Epithelial cell of proximal tubule (primary cell): ENCODE results near the gene GPR173. TPM values are rescaled to one million over a fixed set of nuclear protein-coding genes. Genes with fewer than 3 reads are reported as not detected.

Experiments
- DNase-seq: peaks from one replicate; pipeline ENCODE4 v3.0.0-alpha.2; 2011; ENCODE audit warnings: low read depth
- H3K4me3 ChIP-seq: 2 replicates; pipeline ENCODE4 v1.5.1; 2011; ENCODE audit warnings: low read depth, mild to moderate bottlenecking, low read length
- CTCF ChIP-seq: conservative IDR thresholded peaks from 2 replicates; pipeline ENCODE4 v1.5.1; 2012; ENCODE audit warnings: low read depth, mild to moderate bottlenecking, low read length
- total RNA-seq: library from RNA; depleted of rRNA; stranded (reverse); fragments of >200 nt; gene quantifications from 2 replicates; pipeline ENCODE4 v1.2.3, GENCODE V29; 2015

The GPR173 gene
- total RNA-seq, 1 donor from 2014 or later: 2.2 TPM

DNA sequence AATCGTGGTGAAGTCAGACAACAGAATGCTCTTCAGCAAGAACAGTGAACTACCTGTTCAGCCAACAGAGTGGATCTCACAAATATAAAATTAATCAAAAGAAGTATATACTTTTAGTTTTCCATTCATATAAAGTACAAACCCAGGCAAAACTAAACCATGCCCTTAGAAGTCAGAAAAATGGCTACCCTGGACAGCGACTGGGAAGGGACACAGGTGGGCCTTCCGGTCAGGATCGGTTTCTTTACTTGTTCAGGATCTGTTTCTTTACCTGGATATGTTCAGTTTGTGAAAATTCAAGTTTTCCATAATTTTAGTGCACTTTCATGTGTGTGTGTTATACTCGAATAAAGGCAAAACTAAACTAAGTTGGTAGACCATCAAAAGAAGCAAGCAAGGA is 12.4 kb upstream of the GPR173 start:
- no peak overlapping the region for H3K4me3 ChIP-seq
- no peak for DNase-seq
- no peak for TF ChIP-seq CTCF

DNA sequence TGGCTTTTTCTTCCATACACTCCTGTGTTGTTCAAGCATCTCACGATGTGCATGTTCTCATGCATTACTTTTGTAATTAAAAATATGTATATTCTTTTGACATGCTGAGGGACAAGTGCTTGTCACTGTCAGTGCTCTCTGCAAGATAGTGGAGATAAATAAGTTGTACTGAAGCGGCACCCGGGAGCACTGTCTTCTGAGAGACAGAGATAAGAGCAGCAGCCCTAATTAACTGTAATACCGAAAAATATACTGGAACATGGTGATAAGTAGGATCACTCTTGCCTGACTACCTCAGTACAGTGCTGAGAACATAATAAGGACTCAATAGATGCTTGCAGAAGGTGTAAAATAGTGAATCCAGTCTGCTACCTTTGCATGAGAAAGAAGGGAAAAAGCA is 9.4 kb upstream of the GPR173 start:
- DNase-seq: no peak
- H3K4me3 ChIP-seq: no peak overlapping the region
- TF ChIP-seq CTCF: no peak

GRCh38 chrX:53044995-53045394 is 3.6 kb upstream of the GPR173 start:
- no peak for TF ChIP-seq CTCF
- DNase-seq: no peak
- H3K4me3 ChIP-seq: no peak overlapping the region

GRCh38 chrX:53047228-53047627 is 1.4 kb upstream of the GPR173 start:
- TF ChIP-seq CTCF: peak; percentile 36
- DNase-seq: no peak
- H3K4me3 ChIP-seq: no peak overlapping the region

- peak overlapping the region; percentile 31 for H3K4me3 ChIP-seq
- TF ChIP-seq CTCF: no peak
- no peak for DNase-seq
Measured at GRCh38 chrX:53049127-53049517, 533 bp downstream of the GPR173 start.

DNA sequence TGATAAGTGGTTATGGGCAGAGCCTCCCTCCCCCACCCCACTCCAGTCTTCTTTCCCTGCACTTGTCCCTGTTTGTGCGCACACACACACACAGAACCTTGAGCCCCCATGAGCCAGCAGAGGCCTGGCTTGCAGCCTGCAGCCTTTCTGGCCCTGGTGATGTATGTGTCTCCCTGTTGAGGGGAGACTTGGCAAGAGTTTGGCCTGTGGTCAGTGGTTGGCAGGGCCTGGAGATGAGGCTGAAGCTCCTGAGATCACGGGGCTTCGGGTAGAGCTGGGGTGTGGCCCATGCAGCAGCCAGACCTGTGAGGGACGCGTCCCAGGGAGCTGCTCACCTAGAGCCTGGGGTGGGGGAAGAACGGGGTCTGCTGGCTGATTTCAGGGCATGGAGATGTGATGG is 2.3 kb downstream of the GPR173 start:
- no peak overlapping the region for H3K4me3 ChIP-seq
- no peak for TF ChIP-seq CTCF
- no peak for DNase-seq

DNA sequence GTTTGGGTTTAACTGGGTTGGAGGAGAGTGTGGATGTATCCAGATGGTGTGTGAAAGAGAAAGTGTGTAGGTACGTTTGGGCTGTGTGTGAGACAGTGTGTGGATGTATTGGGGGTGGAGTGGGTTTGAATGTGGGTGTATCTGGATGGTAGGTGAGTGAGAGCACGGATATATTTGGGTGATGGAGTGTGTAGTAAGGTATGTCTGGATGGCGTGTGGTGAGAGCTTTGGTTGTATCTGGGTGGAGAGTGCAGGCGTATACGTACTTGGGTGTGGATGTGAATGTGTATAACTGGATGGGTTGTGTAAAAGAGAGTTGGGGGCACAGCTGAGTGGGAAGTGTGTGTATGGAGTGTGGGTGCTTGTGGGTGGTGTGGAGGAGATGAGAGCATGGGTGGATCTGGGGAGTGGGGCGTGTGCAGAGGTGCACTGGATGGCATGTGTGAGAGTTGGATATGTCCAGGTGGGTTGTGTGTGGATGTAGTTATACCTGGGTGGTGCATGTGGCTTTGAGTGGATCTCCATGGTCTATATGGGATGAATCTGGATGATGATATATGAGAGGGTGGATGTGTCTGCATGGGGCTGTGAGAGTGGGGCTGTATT is 6.8 kb downstream of the GPR173 start:
- no peak overlapping the region for H3K4me3 ChIP-seq
- no peak for DNase-seq
- TF ChIP-seq CTCF: no peak
